ENCODE measurements around the gene EPM2A. TPM values are rescaled to one million over a fixed set of nuclear protein-coding genes. Genes with fewer than 3 reads are reported as not detected.
"Not testable (repeated sequence)": the region's sequence is repeated elsewhere in the genome, so short reads cannot be mapped to it uniquely, and the experiment has no call there.

EPM2A gene
- total and polyA plus RNA-seq, 2 donors (not counting 1 experiment from before 2014, with no cell fraction given), result 4.1 to 8.3 TPM

- Histone ChIP-seq H3K27me3 (ENCODE audit: control insufficient read depth, insufficient read depth, low read length) (no peaks in the 10 kb centered on the region), H2AFZ (ENCODE audit: low read length) (peak overlapping the region; percentile 30), H3K36me3 (ENCODE audit: control insufficient read depth, insufficient read depth, low read length) (no peaks in the 10 kb centered on the region), H3K4me1 (ENCODE audit: control insufficient read depth, extremely low read depth, insufficient read depth, low read length) (no peaks in the 10 kb centered on the region), H3K4me2 (ENCODE audit: extremely low read depth, insufficient read depth, low read length) (no peak overlapping the region), H4K20me1 (ENCODE audit: control insufficient read depth, extremely low read depth, insufficient read depth, low read length) (no peaks in the 10 kb centered on the region), H3K9me3 (ENCODE audit: control insufficient read depth, insufficient read depth, low read depth, low read length) (no peaks in the 10 kb centered on the region), H3K9ac (ENCODE audit: insufficient read depth, low read length) (no peak overlapping the region), H3K79me2 (ENCODE audit: control insufficient read depth, insufficient read depth, low read length) (no peaks in the 10 kb centered on the region), H3K27ac (ENCODE audit: insufficient read depth, low read length) (no peak overlapping the region), H3K4me3 (replicated peaks in 1 of 4; ENCODE audit: control extremely low read depth in 1 of 4, insufficient read depth in 1 of 4, low read depth in 3 of 4, low read length in 4 of 4) (no peak overlapping the region)
- TF ChIP-seq EZH2 (IDR thresholded peaks at IDR 0.05; ENCODE audit: low read length, missing control alignments) (no peak), CTCF (conservative IDR thresholded peaks at IDR 0.05 in 1 of 2, IDR thresholded peaks at IDR 0.05 in 1 of 2; ENCODE audit: low read depth in 1 of 2, low read length in 2 of 2) (no peak)
- DNase-seq (ENCODE audit: low read depth in 2 of 2), result peak; percentile 46 to 51
Observed at GRCh38 chr6:145705561-145705960, 29.8 kb downstream of the EPM2A start.

GRCh38 chr6:145704143-145704781 is 31.1 kb downstream of the EPM2A start:
- Histone ChIP-seq H3K27ac (ENCODE audit: insufficient read depth, low read length) (no peak overlapping the region), H3K79me2 (ENCODE audit: control insufficient read depth, insufficient read depth, low read length) (no peaks in the 10 kb centered on the region), H3K4me3 (replicated peaks in 1 of 4; ENCODE audit: control extremely low read depth in 1 of 4, insufficient read depth in 1 of 4, low read depth in 3 of 4, low read length in 4 of 4) (no peak overlapping the region), H3K27me3 (ENCODE audit: control insufficient read depth, insufficient read depth, low read length) (no peaks in the 10 kb centered on the region), H3K4me2 (ENCODE audit: extremely low read depth, insufficient read depth, low read length) (no peak overlapping the region), H2AFZ (ENCODE audit: low read length) (no peak overlapping the region), H3K4me1 (ENCODE audit: control insufficient read depth, extremely low read depth, insufficient read depth, low read length) (peaks cover 2% of the 10 kb centered on the region), H3K36me3 (ENCODE audit: control insufficient read depth, insufficient read depth, low read length) (no peaks in the 10 kb centered on the region), H4K20me1 (ENCODE audit: control insufficient read depth, extremely low read depth, insufficient read depth, low read length) (no peaks in the 10 kb centered on the region), H3K9ac (ENCODE audit: insufficient read depth, low read length) (no peak overlapping the region), H3K9me3 (ENCODE audit: control insufficient read depth, insufficient read depth, low read depth, low read length) (no peaks in the 10 kb centered on the region)
- DNase-seq (ENCODE audit: low read depth in 2 of 2), result peak in 1 of 2 donors; percentile 56
- no peak for TF ChIP-seq EZH2 (IDR thresholded peaks at IDR 0.05; ENCODE audit: low read length, missing control alignments)
- no peak for TF ChIP-seq CTCF (conservative IDR thresholded peaks at IDR 0.05 in 1 of 2, IDR thresholded peaks at IDR 0.05 in 1 of 2; ENCODE audit: low read depth in 1 of 2, low read length in 2 of 2)

GRCh38 chr6:145699462-145699861 is 35.9 kb downstream of the EPM2A start:
- Histone ChIP-seq H2AFZ (ENCODE audit: low read length) (no peak overlapping the region), H3K9ac (ENCODE audit: insufficient read depth, low read length) (no peak overlapping the region), H4K20me1 (ENCODE audit: control insufficient read depth, extremely low read depth, insufficient read depth, low read length) (no peaks in the 10 kb centered on the region)

GRCh38 chr6:145697401-145697800 is 37.9 kb downstream of the EPM2A start:
- not testable (repeated sequence) for H3K27ac ChIP-seq (ENCODE audit: insufficient read depth, low read length); H4K20me1 ChIP-seq (ENCODE audit: control insufficient read depth, extremely low read depth, insufficient read depth, low read length); H3K79me2 ChIP-seq (ENCODE audit: control insufficient read depth, insufficient read depth, low read length); H3K4me3 ChIP-seq (replicated peaks in 1 of 4; ENCODE audit: control extremely low read depth in 1 of 4, insufficient read depth in 1 of 4, low read depth in 3 of 4, low read length in 4 of 4); H3K36me3 ChIP-seq (ENCODE audit: control insufficient read depth, insufficient read depth, low read length); H3K4me2 ChIP-seq (ENCODE audit: extremely low read depth, insufficient read depth, low read length); DNase-seq (ENCODE audit: low read depth in 2 of 2); H3K9me3 ChIP-seq (ENCODE audit: control insufficient read depth, insufficient read depth, low read depth, low read length); H3K27me3 ChIP-seq (ENCODE audit: control insufficient read depth, insufficient read depth, low read length); H2AFZ ChIP-seq (ENCODE audit: low read length); H3K4me1 ChIP-seq (ENCODE audit: control insufficient read depth, extremely low read depth, insufficient read depth, low read length); H3K9ac ChIP-seq (ENCODE audit: insufficient read depth, low read length)

More at GRCh38 chr6:145699462-145699861, 35.9 kb downstream of the EPM2A start:
- H3K9me3 ChIP-seq (ENCODE audit: control insufficient read depth, insufficient read depth, low read depth, low read length), result no peaks in the 10 kb centered on the region
- peak overlapping the region; percentile 32 for H3K4me2 ChIP-seq (ENCODE audit: extremely low read depth, insufficient read depth, low read length)
- peak; percentile 54 to 82 for DNase-seq (ENCODE audit: low read depth in 2 of 2)
- no peaks in the 10 kb centered on the region for H3K79me2 ChIP-seq (ENCODE audit: control insufficient read depth, insufficient read depth, low read length)
- TF ChIP-seq CTCF (conservative IDR thresholded peaks at IDR 0.05 in 1 of 2, IDR thresholded peaks at IDR 0.05 in 1 of 2; ENCODE audit: low read depth in 1 of 2, low read length in 2 of 2), result no peak
- no peak for TF ChIP-seq EZH2 (IDR thresholded peaks at IDR 0.05; ENCODE audit: low read length, missing control alignments)
- no peaks in the 10 kb centered on the region for H3K36me3 ChIP-seq (ENCODE audit: control insufficient read depth, insufficient read depth, low read length)
- peaks cover 3% of the 10 kb centered on the region for H3K4me1 ChIP-seq (ENCODE audit: control insufficient read depth, extremely low read depth, insufficient read depth, low read length)
- no peak overlapping the region for H3K4me3 ChIP-seq (replicated peaks in 1 of 4; ENCODE audit: control extremely low read depth in 1 of 4, insufficient read depth in 1 of 4, low read depth in 3 of 4, low read length in 4 of 4)
- no peak overlapping the region for H3K27ac ChIP-seq (ENCODE audit: insufficient read depth, low read length)
- H3K27me3 ChIP-seq (ENCODE audit: control insufficient read depth, insufficient read depth, low read length), result no peaks in the 10 kb centered on the region
